GM23338 (cell line): Measurements from ENCODE around the gene USP17L29. TPM values are rescaled to one million over a fixed set of nuclear protein-coding genes. Genes with fewer than 3 reads are reported as not detected.
"Not testable (repeated sequence)": the region's sequence is repeated elsewhere in the genome, so short reads cannot be mapped to it uniquely, and the experiment has no call there.

Experiments used
- ATAC-seq: fragments of 200-7000 bp; cut with Tn5 transposase; 3 replicates; pipeline ENCODE4 v1.9.1; 2020
- DNase-seq: peaks from one replicate; pipeline ENCODE4 v3.0.0-alpha.2; 2015; ENCODE audit warnings: low spot score
- H2AFZ ChIP-seq: fragments of 200-600 bp; sonication (generic); 2 replicates; pipeline ENCODE4 v1.8.0; 2016; ENCODE audit warnings: antibody characterized with exemption, mild to moderate bottlenecking, moderate library complexity
- H3F3A ChIP-seq: fragments of 200-600 bp; sonication (generic); replicated peaks from 2 replicates; pipeline ENCODE4 v1.8.0; 2017; ENCODE audit warnings: antibody characterized with exemption, mixed run types, low read depth
- H3K27ac ChIP-seq: fragments of 200-600 bp; sonication (generic); 2 replicates; pipeline ENCODE4 v1.6.1; 2016; ENCODE audit warnings: low read depth
- H3K27me3 ChIP-seq: fragments of 200-600 bp; sonication (generic); 2 replicates; pipeline ENCODE4 v1.8.0; 2016; ENCODE audit warnings: mild to moderate bottlenecking, mixed run types, moderate library complexity; ENCODE audit not compliant: insufficient read depth
- H3K36me3 ChIP-seq: fragments of 200-600 bp; sonication (generic); 2 replicates; pipeline ENCODE4 v1.8.0; 2016; ENCODE audit warnings: mild to moderate bottlenecking; ENCODE audit not compliant: insufficient read depth
- H3K4me1 ChIP-seq: fragments of 200-600 bp; sonication (generic); 2 replicates; pipeline ENCODE4 v1.8.0; 2016; ENCODE audit warnings: mild to moderate bottlenecking, moderate library complexity; ENCODE audit not compliant: insufficient read depth
- H3K4me2 ChIP-seq: fragments of 200-600 bp; sonication (generic); 2 replicates; pipeline ENCODE4 v1.7.1; 2017; ENCODE audit warnings: mixed run types
- H3K4me3 ChIP-seq: fragments of 200-600 bp; sonication (generic); 2 replicates; pipeline ENCODE4 v1.6.1; 2016; ENCODE audit warnings: mixed run types
- H3K79me2 ChIP-seq: fragments of 200-600 bp; sonication (generic); replicated peaks from 2 replicates; pipeline ENCODE4 v1.8.0; 2017; ENCODE audit warnings: mild to moderate bottlenecking; ENCODE audit not compliant: insufficient read depth
- H3K9me2 ChIP-seq: fragments of 200-600 bp; sonication (generic); 2 replicates; pipeline ENCODE4 v1.8.0; 2017; ENCODE audit not compliant: insufficient read depth
- H4K20me1 ChIP-seq: fragments of 200-600 bp; sonication (generic); replicated peaks from 2 replicates; pipeline ENCODE4 v1.8.0; 2017; ENCODE audit warnings: mild to moderate bottlenecking; ENCODE audit not compliant: insufficient read depth
- H3K27ac Mint-ChIP-seq: 2 replicates; pipeline ENCODE4 v1.8.0; 2020; ENCODE audit warnings: inconsistent platforms, mild to moderate bottlenecking, moderate library complexity, mixed read lengths
- H3K27me3 Mint-ChIP-seq: 3 replicates; pipeline ENCODE4 v1.8.0; 2022; ENCODE audit warnings: low read depth, mild to moderate bottlenecking, moderate library complexity, mixed read lengths, inconsistent platforms; ENCODE audit not compliant: insufficient read depth, poor library complexity
- H3K36me3 Mint-ChIP-seq: 3 replicates; pipeline ENCODE4 v1.8.0; 2021; ENCODE audit warnings: low read depth, mild to moderate bottlenecking, inconsistent platforms, moderate library complexity, mixed read lengths
- H3K4me1 Mint-ChIP-seq: 3 replicates; pipeline ENCODE4 v1.8.0; 2020; ENCODE audit warnings: mild to moderate bottlenecking, inconsistent platforms, mixed read lengths
- H3K4me3 Mint-ChIP-seq: 3 replicates; pipeline ENCODE4 v1.8.0; 2021; ENCODE audit warnings: moderate library complexity, mild to moderate bottlenecking, inconsistent platforms, mixed read lengths
- H3K9me3 Mint-ChIP-seq: 3 replicates; pipeline ENCODE4 v1.8.0; 2020; ENCODE audit warnings: moderate library complexity, mild to moderate bottlenecking, inconsistent platforms, mixed read lengths
- polyA plus RNA-seq: library from polyadenylated mRNA; unstranded; fragments of >200 nt; fragmentation: Nextera tagmentation; extraction: Ambion mirVana; gene quantifications from 2 replicates; pipeline ENCODE4 v1.2.1, GENCODE V29; 2016
- total RNA-seq: library from RNA; depleted of rRNA; stranded (reverse); fragments of >200 nt; shearing (Covaris generic); gene quantifications from 2 replicates; pipeline ENCODE4 v1.2.3, GENCODE V29; 2014

Gene USP17L29
- total and polyA plus RNA-seq, 2 experiments from 2014 or later = not detected

DNA sequence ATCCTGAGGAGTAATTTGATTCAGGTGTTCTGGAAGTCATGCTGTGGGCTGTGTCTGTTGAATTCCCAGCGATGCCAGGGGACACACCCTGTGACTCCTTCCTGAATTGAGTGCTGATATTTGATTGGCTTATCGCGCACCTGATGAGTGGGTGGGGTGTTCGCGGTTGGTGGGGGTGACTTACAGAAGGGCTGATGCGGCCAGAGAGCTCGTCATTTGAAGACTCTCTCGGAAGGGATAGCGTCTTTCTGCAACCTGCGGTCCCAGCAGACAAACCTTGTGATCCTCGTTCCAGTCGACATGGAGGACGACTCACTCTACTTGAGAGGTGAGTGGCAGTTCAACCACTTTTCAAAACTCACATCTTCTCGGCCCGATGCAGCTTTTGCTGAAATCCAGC is 9.6 kb upstream of the USP17L29 start, which contains the start of gene USP17L27:
USP17L27 (plus strand) TSS at position 301 of the 400 bp plus-strand sequence; CDS start at position 301, 0 bp downstream.
- not testable (repeated sequence) for H3K27ac ChIP-seq, H3K36me3 Mint-ChIP-seq, ATAC-seq, H3K4me2 ChIP-seq, H3K27ac Mint-ChIP-seq, H3K9me3 Mint-ChIP-seq, H3K27me3 ChIP-seq, H3K4me3 ChIP-seq, H2AFZ ChIP-seq, H3K36me3 ChIP-seq, H3K9me2 ChIP-seq, H3K4me1 Mint-ChIP-seq, H4K20me1 ChIP-seq, H3K79me2 ChIP-seq, H3K4me1 ChIP-seq, H3K4me3 Mint-ChIP-seq, H3F3A ChIP-seq, H3K27me3 Mint-ChIP-seq, DNase-seq

DNA sequence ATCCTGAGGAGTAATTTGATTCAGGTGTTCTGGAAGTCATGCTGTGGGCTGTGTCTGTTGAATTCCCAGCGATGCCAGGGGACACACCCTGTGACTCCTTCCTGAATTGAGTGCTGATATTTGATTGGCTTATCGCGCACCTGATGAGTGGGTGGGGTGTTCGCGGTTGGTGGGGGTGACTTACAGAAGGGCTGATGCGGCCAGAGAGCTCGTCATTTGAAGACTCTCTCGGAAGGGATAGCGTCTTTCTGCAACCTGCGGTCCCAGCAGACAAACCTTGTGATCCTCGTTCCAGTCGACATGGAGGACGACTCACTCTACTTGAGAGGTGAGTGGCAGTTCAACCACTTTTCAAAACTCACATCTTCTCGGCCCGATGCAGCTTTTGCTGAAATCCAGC is 4.8 kb upstream of the USP17L29 start, which contains the start of gene USP17L28:
USP17L28 (plus strand) TSS at position 301 of the 400 bp plus-strand sequence; CDS start at position 301, 0 bp downstream.
- H3K9me3 Mint-ChIP-seq, H3K9me2 ChIP-seq, H3K36me3 ChIP-seq, H3K79me2 ChIP-seq, H3K4me1 ChIP-seq, H3K27ac Mint-ChIP-seq, H3K27me3 ChIP-seq, H3K4me2 ChIP-seq, H2AFZ ChIP-seq, H3K4me3 Mint-ChIP-seq, ATAC-seq, H3K4me3 ChIP-seq, H3F3A ChIP-seq, H3K36me3 Mint-ChIP-seq, H3K27ac ChIP-seq, DNase-seq, H3K27me3 Mint-ChIP-seq, H3K4me1 Mint-ChIP-seq, H4K20me1 ChIP-seq: not testable (repeated sequence)

DNA sequence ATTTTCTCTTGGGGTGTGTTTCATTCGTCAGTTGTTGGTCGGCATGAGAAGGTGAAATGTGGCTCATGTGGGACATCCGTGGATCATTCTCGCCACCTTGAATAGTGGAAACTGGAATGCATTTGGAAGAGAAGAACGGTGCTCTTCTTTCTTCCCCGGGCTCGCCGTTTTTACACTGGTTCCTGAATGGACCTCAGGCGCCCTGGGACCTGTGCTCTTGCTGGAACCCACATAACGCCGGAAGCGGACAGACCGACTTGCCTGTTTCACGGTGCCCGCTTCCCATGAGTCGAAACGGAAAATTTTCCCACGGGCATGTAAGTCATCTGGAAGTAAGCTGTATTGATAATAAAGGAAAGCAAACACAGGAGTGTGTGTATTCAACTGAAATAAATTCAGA is 2.6 kb upstream of the USP17L29 start:
- H3K36me3 ChIP-seq, H3K36me3 Mint-ChIP-seq, H2AFZ ChIP-seq, H3K4me1 ChIP-seq, H3K4me2 ChIP-seq, H3K9me3 Mint-ChIP-seq, H3K27me3 ChIP-seq, H4K20me1 ChIP-seq, H3K9me2 ChIP-seq, ATAC-seq, H3K4me3 ChIP-seq, DNase-seq, H3K4me3 Mint-ChIP-seq, H3K27ac ChIP-seq, H3F3A ChIP-seq, H3K4me1 Mint-ChIP-seq, H3K79me2 ChIP-seq, H3K27me3 Mint-ChIP-seq, H3K27ac Mint-ChIP-seq: not testable (repeated sequence)

DNA sequence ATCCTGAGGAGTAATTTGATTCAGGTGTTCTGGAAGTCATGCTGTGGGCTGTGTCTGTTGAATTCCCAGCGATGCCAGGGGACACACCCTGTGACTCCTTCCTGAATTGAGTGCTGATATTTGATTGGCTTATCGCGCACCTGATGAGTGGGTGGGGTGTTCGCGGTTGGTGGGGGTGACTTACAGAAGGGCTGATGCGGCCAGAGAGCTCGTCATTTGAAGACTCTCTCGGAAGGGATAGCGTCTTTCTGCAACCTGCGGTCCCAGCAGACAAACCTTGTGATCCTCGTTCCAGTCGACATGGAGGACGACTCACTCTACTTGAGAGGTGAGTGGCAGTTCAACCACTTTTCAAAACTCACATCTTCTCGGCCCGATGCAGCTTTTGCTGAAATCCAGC is 9.4 kb downstream of the USP17L29 start, which contains the start of gene USP17L30:
USP17L30 (plus strand) TSS at position 301 of the 400 bp plus-strand sequence; CDS start at position 301, 0 bp downstream.
- H3K9me3 Mint-ChIP-seq, ATAC-seq, H3K4me1 Mint-ChIP-seq: not testable (repeated sequence)

DNA sequence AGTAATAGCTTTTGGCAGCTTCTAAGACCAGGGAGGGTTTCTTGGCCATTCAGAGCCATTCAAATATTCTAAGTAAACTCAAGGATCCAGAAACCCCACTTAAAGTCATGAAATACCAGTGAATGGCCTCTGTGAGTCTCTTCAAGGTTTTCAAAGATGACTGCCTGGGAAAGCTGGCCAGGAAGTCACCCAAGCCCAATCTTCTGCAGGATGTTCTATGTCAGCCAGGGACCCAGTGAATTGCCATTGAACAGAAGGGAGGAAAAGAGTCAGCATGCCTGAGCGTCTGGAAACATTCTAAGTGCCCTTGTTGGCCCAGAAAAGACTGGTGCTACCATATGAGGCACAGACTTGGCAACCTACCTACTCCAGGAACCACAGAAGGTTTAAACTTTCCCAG is 26.4 kb downstream of the USP17L29 start:
- ATAC-seq, H3K4me1 ChIP-seq, H3K4me2 ChIP-seq, H3K36me3 ChIP-seq, H3K4me3 ChIP-seq, H3K27me3 Mint-ChIP-seq, H3K4me3 Mint-ChIP-seq, H3K4me1 Mint-ChIP-seq, H3K79me2 ChIP-seq, H3K27me3 ChIP-seq, H4K20me1 ChIP-seq, DNase-seq, H3K9me3 Mint-ChIP-seq, H3K27ac ChIP-seq, H3K27ac Mint-ChIP-seq, H2AFZ ChIP-seq, H3F3A ChIP-seq, H3K9me2 ChIP-seq, H3K36me3 Mint-ChIP-seq: not testable (repeated sequence)

More for the DNA sequence above, 9.4 kb downstream of the USP17L29 start, which contains the start of gene USP17L30:
- H3F3A ChIP-seq, H3K4me3 Mint-ChIP-seq, H2AFZ ChIP-seq, H3K4me1 ChIP-seq, H3K27me3 ChIP-seq, H3K9me2 ChIP-seq, H3K27ac Mint-ChIP-seq, H3K4me2 ChIP-seq, H3K79me2 ChIP-seq, H4K20me1 ChIP-seq, H3K4me3 ChIP-seq, H3K27me3 Mint-ChIP-seq, DNase-seq, H3K36me3 Mint-ChIP-seq, H3K27ac ChIP-seq, H3K36me3 ChIP-seq: not testable (repeated sequence)
